ENCODE results near the gene FBXO8. TPM values are rescaled to one million over a fixed set of nuclear protein-coding genes. Genes with fewer than 3 reads are reported as not detected.

The FBXO8 gene
- total RNA-seq, 1 experiment from 2014 or later, result 8.2 TPM

GRCh38 chr4:174236359-174236758, 47.1 kb downstream of the FBXO8 start:
- no peak overlapping the region for H3K4me3 ChIP-seq (ENCODE audit: low read length)
- no peak overlapping the region for H3K9ac ChIP-seq (ENCODE audit: low read length)
- BruUV-seq (replicated peaks), result no TSS peak
- DNase-seq (no peak), ATAC-seq (no peak)
- no peaks in the 10 kb centered on the region for H3K36me3 ChIP-seq (ENCODE audit: low read depth, low read length)
- intact Hi-C loops (cut with micrococcal nuclease), result no loop called here
- H3K4me1 ChIP-seq (ENCODE audit: insufficient read depth, low read length), result no peaks in the 10 kb centered on the region
- H3K27me3 ChIP-seq (ENCODE audit: low read length), result no peaks in the 10 kb centered on the region
- ChIA-PET CTCF (no interaction called here), POLR2A (ENCODE audit: unreplicated experiment) (no interaction called here)
- H2AFZ ChIP-seq (ENCODE audit: low read length), result no peak overlapping the region
- no peaks in the 10 kb centered on the region for H3F3A ChIP-seq (ENCODE audit: low read length, unreplicated experiment)
- no peaks in the 10 kb centered on the region for H3K9me3 ChIP-seq (ENCODE audit: low read length)
- H3K27ac ChIP-seq (ENCODE audit: low read length), result no peak overlapping the region
- H3K9me2 ChIP-seq (replicated peaks; ENCODE audit: low read length), result no peaks in the 10 kb centered on the region
- H4K20me1 ChIP-seq (ENCODE audit: low read length), result no peaks in the 10 kb centered on the region
- no peak overlapping the region for H3K4me2 ChIP-seq (ENCODE audit: low read length)
- TF ChIP-seq EZH2phosphoT487 (IDR thresholded peaks at IDR 0.05; ENCODE audit: borderline replicate concordance, low read length) (no peak), EZH2 (IDR thresholded peaks at IDR 0.05; ENCODE audit: low read length, unreplicated experiment) (no peak), CTCF (conservative IDR thresholded peaks at IDR 0.05; ENCODE audit: low read depth, low read length) (no peak)
- H3K79me2 ChIP-seq (ENCODE audit: low read length), result no peaks in the 10 kb centered on the region

- POLR2A ChIA-PET (ENCODE audit: unreplicated experiment), result no interaction called here
- intact Hi-C loops (cut with micrococcal nuclease), result no loop called here
Measured at GRCh38 chr4:174230680-174231079, 52.8 kb downstream of the FBXO8 start.

GRCh38 chr4:174230148-174230547, 53.3 kb downstream of the FBXO8 start:
- Histone ChIP-seq H2AFZ (ENCODE audit: low read length) (no peak overlapping the region), H3F3A (ENCODE audit: low read length, unreplicated experiment) (no peaks in the 10 kb centered on the region), H3K9me3 (ENCODE audit: low read length) (no peaks in the 10 kb centered on the region), H3K79me2 (ENCODE audit: low read length) (no peaks in the 10 kb centered on the region), H4K20me1 (ENCODE audit: low read length) (no peaks in the 10 kb centered on the region), H3K4me1 (ENCODE audit: insufficient read depth, low read length) (no peaks in the 10 kb centered on the region), H3K4me3 (ENCODE audit: low read length) (no peak overlapping the region), H3K27ac (ENCODE audit: low read length) (no peak overlapping the region), H3K9ac (ENCODE audit: low read length) (no peak overlapping the region), H3K27me3 (ENCODE audit: low read length) (no peaks in the 10 kb centered on the region), H3K4me2 (ENCODE audit: low read length) (no peak overlapping the region), H3K36me3 (ENCODE audit: low read depth, low read length) (no peaks in the 10 kb centered on the region), H3K9me2 (replicated peaks; ENCODE audit: low read length) (no peaks in the 10 kb centered on the region)
- ATAC-seq (no peak), DNase-seq (no peak)
- BruUV-seq (replicated peaks), result no TSS peak
- intact Hi-C loops (cut with micrococcal nuclease), result no loop called here
- POLR2A ChIA-PET (ENCODE audit: unreplicated experiment), result no interaction called here
- CTCF ChIA-PET, result no interaction called here
- no peak for TF ChIP-seq EZH2phosphoT487 (IDR thresholded peaks at IDR 0.05; ENCODE audit: borderline replicate concordance, low read length)
- TF ChIP-seq CTCF (conservative IDR thresholded peaks at IDR 0.05; ENCODE audit: low read depth, low read length), result no peak
- TF ChIP-seq EZH2 (IDR thresholded peaks at IDR 0.05; ENCODE audit: low read length, unreplicated experiment), result no peak

More at GRCh38 chr4:174230680-174231079, 52.8 kb downstream of the FBXO8 start:
- no peaks in the 10 kb centered on the region for H3K9me3 ChIP-seq (ENCODE audit: low read length)
- CTCF ChIA-PET, result no interaction called here
- no TSS peak for BruUV-seq (replicated peaks)
- no peaks in the 10 kb centered on the region for H3K4me1 ChIP-seq (ENCODE audit: insufficient read depth, low read length)
- no peaks in the 10 kb centered on the region for H3F3A ChIP-seq (ENCODE audit: low read length, unreplicated experiment)
- no peaks in the 10 kb centered on the region for H4K20me1 ChIP-seq (ENCODE audit: low read length)
- no peak overlapping the region for H3K9ac ChIP-seq (ENCODE audit: low read length)
- H3K79me2 ChIP-seq (ENCODE audit: low read length), result no peaks in the 10 kb centered on the region
- H3K27ac ChIP-seq (ENCODE audit: low read length), result no peak overlapping the region
- TF ChIP-seq CTCF (conservative IDR thresholded peaks at IDR 0.05; ENCODE audit: low read depth, low read length) (no peak), EZH2phosphoT487 (IDR thresholded peaks at IDR 0.05; ENCODE audit: borderline replicate concordance, low read length) (no peak), EZH2 (IDR thresholded peaks at IDR 0.05; ENCODE audit: low read length, unreplicated experiment) (no peak)
- H2AFZ ChIP-seq (ENCODE audit: low read length), result no peak overlapping the region
- H3K27me3 ChIP-seq (ENCODE audit: low read length), result no peaks in the 10 kb centered on the region
- H3K9me2 ChIP-seq (replicated peaks; ENCODE audit: low read length), result no peaks in the 10 kb centered on the region
- DNase-seq, result no peak
- H3K4me3 ChIP-seq (ENCODE audit: low read length), result no peak overlapping the region
- no peaks in the 10 kb centered on the region for H3K36me3 ChIP-seq (ENCODE audit: low read depth, low read length)
- no peak for ATAC-seq
- H3K4me2 ChIP-seq (ENCODE audit: low read length), result no peak overlapping the region

Measured in PC-3 (cell line).